Activated CD4-positive, alpha-beta T cell treated with anti-CD3 and anti-CD28 coated beads for 4 hours (primary cell): Measurements from ENCODE around the gene COL9A3.
"Not testable (repeated sequence)": the region's sequence is repeated elsewhere in the genome, so short reads cannot be mapped to it uniquely, and the experiment has no call there.

ENCODE experiments used
- DNase-seq, 2 donors: peaks; one replicate each; pipeline ENCODE4 v3.0.0-alpha.2; 2020

COL9A3 gene

GRCh38 chr20:62838128-62838891, 21.5 kb downstream of the COL9A3 start:
- no peak for DNase-seq

- no peak for DNase-seq
These were observed 22.4 kb downstream of the COL9A3 start for GRCh38 chr20:62839261-62839660.

DNA sequence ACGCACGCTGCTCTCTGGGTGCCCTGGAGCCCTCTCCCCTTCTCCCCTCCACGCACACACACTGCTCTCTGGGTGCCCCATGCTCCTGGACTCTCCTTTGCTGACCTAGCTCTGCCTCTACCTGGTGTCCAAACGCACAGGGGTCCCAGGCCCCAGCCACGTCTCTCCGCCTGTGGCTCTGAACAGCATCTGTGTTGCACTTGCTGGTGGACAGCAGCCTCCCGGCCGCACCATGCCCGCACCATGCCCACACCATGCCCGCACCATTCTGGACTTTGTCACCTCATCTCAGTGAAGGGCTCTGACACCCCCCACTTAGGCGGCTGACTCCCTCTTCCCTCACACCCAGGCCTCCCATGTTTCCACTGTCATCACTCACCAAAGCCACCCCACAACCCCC, 23.0 kb downstream of the COL9A3 start:
- DNase-seq, result no peak

- DNase-seq, result no peak
These were observed 23.7 kb downstream of the COL9A3 start for GRCh38 chr20:62840244-62841197.

DNA sequence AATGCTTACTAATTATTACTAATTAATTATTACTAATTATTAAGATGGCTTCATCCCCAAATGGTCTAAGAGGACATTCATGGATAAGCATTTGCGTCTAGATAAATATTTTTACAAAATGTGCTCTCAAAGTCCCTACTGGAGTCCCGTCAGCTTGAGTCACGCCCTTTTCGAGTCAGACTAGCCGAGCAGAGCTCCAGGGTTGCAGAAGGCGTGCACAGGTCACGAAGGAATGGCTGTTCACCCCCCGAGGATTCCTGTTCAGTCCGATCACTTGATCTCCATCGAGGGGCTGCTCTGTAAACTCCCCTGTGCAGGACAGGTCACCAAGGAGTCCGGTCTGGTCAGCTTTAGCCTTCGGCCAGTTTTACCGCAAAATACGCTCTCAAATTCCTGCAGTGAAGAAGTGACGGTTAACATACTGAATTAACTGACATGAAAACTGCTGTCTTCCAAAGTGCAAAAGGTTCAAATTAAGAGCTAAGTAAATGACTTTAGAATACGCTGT, 24.9 kb downstream of the COL9A3 start:
- DNase-seq, result no peak

DNA sequence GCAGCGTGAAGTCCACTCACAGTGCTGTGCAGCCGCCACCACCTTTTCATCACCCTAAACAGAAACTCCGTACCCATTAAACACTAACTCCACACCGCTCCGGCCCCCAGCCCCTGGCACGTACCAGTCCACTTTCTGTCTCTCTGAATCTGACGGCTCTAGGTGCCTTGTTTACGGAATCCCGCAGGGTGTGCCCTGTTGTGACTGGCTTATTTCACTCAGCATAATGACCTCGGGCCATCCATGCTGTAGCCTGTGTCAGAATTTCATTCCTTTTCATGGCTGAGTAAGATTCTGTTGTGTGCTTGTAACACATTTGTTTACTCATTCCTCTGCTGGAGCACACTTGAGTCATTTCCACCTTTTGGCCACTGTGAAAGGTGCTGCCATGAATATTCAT, 26.8 kb downstream of the COL9A3 start:
- DNase-seq, result no peak

GRCh38 chr20:62844182-62844581, 27.3 kb downstream of the COL9A3 start:
- no peak for DNase-seq

DNA sequence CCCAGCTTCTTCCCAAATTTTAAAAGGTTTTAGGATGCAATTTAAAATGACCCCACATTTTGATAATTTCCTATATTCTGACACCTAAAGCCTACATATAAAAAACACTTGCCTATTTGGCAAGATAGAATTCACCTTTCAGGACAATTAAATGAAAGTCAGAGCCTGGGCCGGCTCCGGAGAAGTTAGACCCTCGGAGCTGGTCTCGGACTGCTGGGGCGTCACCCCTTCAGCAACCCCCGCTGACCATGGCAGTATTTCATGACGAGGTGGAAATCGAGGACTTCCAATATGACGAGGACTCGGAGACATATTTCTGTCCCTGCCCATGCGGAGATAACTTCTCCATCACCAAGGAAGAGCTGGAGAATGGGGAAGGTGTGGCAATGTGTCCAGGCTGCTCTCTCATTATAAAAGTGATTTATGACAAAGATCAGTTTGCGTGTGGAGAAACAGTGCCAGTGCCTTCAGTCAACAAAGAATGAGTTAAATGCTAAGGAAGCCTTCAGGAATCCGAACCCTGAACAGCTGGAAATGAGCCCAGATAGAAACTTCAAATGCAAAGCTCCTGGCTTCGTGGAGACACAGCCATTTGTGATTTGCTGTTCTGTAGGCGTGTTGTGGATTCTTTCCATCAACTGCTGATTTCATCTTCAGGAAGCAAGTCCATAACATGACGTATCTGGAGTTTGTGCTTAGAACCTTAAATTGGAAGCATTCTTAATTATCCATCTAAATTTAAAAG, 28.7 kb downstream of the COL9A3 start:
- DNase-seq, result no peak

GRCh38 chr20:62846166-62846890, 29.5 kb downstream of the COL9A3 start:
- DNase-seq, result no peak

DNA sequence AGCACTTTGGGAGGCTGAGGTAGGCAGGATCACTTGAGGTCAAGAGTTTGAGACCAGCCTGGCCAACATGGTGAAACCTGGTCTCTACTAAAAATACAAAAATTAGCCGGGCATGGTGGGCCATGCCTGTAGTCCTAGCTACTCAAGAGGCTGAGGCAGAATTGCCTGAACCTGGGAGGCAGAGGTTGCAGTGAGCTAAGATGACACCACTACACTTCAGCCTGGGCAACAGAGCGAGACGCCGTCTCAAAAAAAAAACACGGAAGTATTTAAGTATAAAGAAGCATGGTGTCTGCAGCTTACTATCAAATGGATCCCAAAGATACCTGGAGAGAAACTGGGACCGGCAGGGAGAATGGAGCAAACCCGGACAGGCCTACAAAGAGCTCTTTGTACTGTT, 32.1 kb downstream of the COL9A3 start:
- DNase-seq, result not testable (repeated sequence)

DNA sequence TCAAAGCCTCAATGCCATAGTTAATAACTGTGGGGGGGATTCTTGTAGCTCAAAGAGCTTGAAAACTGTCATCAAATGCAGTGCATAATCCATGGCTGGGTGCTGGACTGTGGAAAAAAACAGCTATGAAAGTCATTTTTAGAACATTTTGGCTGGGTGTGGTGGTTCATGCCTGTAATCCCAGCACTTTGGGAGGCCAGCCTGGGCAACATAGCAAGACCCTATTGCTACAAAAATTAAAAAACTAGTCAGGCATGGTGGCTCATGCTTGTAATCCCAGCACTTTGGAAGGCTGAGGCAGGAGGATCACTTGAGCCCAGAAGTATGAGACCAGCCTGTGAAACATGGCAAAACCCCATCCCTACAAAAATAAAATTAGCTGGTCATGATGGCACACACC, 32.6 kb downstream of the COL9A3 start:
- DNase-seq, result no peak

GRCh38 chr20:62850333-62850974, 33.6 kb downstream of the COL9A3 start:
- DNase-seq, result no peak

DNA sequence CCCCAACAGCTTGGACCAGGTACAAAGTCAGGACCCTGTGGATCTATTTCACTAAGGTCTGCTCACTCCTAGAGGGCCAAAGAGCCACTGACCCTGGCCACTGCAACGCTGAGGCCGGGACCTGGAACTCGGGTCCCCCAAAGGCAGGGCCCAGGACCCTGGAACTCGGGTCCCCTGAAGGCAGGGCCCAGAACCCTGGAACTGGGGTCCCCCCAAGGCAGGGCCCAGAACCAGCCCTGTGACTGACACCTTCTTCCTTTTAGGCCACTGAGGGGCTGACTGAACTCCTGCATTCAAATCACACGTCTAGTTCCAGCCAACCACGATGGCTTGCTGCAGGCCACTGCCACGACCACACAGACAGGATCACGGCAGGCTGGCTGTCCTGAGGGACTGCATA, 35.3 kb downstream of the COL9A3 start:
- DNase-seq, result no peak

GRCh38 chr20:62852841-62853240, 36.0 kb downstream of the COL9A3 start:
- no peak for DNase-seq

- DNase-seq, result not testable (repeated sequence)
These were observed 36.5 kb downstream of the COL9A3 start for GRCh38 chr20:62853304-62853703.

DNA sequence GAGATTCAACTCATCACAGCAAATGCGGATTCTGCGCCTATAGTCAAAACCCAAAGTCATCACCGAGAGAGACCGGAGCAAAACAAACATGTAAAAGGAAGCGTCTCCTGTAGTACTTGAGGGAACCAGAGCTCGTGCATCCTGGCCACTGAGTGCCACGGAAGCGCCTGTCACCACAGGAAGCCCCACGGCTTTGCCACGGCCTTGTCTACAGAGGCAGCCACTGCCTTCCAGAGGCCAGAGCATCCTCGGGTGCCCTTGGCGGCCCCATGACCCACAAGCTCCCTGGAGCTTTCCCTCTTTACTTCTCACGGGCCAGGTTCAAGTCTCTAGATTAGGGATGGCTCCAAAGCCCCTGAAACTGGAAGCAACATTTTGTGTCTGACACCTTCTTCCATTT, 37.3 kb downstream of the COL9A3 start:
- DNase-seq, result no peak

DNA sequence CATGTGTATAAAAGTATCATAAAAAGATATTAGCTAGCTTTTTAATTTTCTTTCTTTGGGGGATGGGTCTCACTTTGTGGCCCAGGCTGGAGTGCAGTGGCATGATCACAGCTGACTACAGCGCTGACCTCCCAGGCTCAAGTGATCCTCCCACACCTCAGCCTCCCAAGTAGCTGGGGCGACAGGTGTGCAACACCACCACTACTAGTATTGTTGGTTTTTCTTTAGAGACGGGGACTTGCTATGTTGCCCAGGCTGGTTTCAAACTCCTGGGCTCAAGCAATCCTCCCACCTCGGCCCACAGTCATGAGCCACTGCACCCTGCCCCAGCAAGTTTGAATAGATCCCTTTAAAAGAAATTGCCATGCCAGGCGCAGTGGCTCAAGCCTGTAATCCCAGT, 38.3 kb downstream of the COL9A3 start:
- DNase-seq, result no peak

GRCh38 chr20:62856931-62857619, 40.2 kb downstream of the COL9A3 start:
- DNase-seq, result no peak

DNA sequence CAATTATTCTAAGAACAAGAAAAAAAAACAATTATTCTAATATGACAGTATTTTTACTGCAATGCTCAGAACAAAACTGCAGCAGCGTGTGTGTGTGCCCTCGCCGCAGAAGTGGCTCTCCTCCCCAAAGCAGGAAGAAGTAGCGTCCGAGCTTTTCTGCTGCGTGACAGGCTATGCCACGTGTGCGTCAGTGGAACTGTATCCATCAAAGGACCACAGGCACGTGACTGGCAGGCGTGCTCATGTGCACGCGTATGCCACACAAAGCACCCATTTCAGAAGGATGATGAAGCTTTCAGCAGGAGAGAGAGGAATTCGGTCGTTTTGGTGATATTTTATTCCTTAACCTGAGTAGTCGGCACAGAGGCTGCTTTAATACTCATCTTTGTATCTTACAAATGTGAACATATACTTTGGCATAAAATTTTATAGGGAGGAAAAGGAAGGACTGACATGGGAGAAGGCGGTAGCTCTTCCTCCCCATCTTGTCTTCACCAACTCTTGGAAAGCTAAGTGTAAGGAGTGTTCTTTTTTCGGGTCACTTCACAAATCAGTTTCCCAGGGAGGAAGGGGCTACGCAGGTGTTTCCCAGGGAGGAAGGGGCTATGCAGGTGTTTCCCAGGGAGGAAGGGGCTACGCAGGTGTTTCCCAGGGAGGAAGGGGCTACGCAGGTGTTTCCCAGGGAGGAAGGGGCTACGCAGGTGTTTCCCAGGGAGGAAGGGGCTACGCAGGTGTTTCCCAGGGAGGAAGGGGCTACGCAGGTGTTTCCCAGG, 41.4 kb downstream of the COL9A3 start:
- DNase-seq, result no peak

GRCh38 chr20:62859721-62860120, 42.9 kb downstream of the COL9A3 start:
- DNase-seq, result no peak
